GM23338 (cell line): ENCODE data around the gene MAPKAPK3. TPM values are rescaled to one million over a fixed set of nuclear protein-coding genes. Genes with fewer than 3 reads are reported as not detected.

ENCODE experiments used
- ATAC-seq: fragments of 200-7000 bp; cut with Tn5 transposase; 3 replicates; pipeline ENCODE4 v1.9.1; 2020
- DNase-seq: peaks from one replicate; pipeline ENCODE4 v3.0.0-alpha.2; 2015; ENCODE audit warnings: low spot score
- H2AFZ ChIP-seq: fragments of 200-600 bp; sonication (generic); 2 replicates; pipeline ENCODE4 v1.8.0; 2016; ENCODE audit warnings: antibody characterized with exemption, mild to moderate bottlenecking, moderate library complexity
- H3F3A ChIP-seq: fragments of 200-600 bp; sonication (generic); replicated peaks from 2 replicates; pipeline ENCODE4 v1.8.0; 2017; ENCODE audit warnings: antibody characterized with exemption, mixed run types, low read depth
- H3K27ac ChIP-seq: fragments of 200-600 bp; sonication (generic); 2 replicates; pipeline ENCODE4 v1.6.1; 2016; ENCODE audit warnings: low read depth
- H3K27me3 ChIP-seq: fragments of 200-600 bp; sonication (generic); 2 replicates; pipeline ENCODE4 v1.8.0; 2016; ENCODE audit warnings: mild to moderate bottlenecking, mixed run types, moderate library complexity; ENCODE audit not compliant: insufficient read depth
- H3K36me3 ChIP-seq: fragments of 200-600 bp; sonication (generic); 2 replicates; pipeline ENCODE4 v1.8.0; 2016; ENCODE audit warnings: mild to moderate bottlenecking; ENCODE audit not compliant: insufficient read depth
- H3K4me1 ChIP-seq: fragments of 200-600 bp; sonication (generic); 2 replicates; pipeline ENCODE4 v1.8.0; 2016; ENCODE audit warnings: mild to moderate bottlenecking, moderate library complexity; ENCODE audit not compliant: insufficient read depth
- H3K4me2 ChIP-seq: fragments of 200-600 bp; sonication (generic); 2 replicates; pipeline ENCODE4 v1.7.1; 2017; ENCODE audit warnings: mixed run types
- H3K4me3 ChIP-seq: fragments of 200-600 bp; sonication (generic); 2 replicates; pipeline ENCODE4 v1.6.1; 2016; ENCODE audit warnings: mixed run types
- H3K79me2 ChIP-seq: fragments of 200-600 bp; sonication (generic); replicated peaks from 2 replicates; pipeline ENCODE4 v1.8.0; 2017; ENCODE audit warnings: mild to moderate bottlenecking; ENCODE audit not compliant: insufficient read depth
- H3K9me2 ChIP-seq: fragments of 200-600 bp; sonication (generic); 2 replicates; pipeline ENCODE4 v1.8.0; 2017; ENCODE audit not compliant: insufficient read depth
- H4K20me1 ChIP-seq: fragments of 200-600 bp; sonication (generic); replicated peaks from 2 replicates; pipeline ENCODE4 v1.8.0; 2017; ENCODE audit warnings: mild to moderate bottlenecking; ENCODE audit not compliant: insufficient read depth
- H3K27ac Mint-ChIP-seq: 2 replicates; pipeline ENCODE4 v1.8.0; 2020; ENCODE audit warnings: inconsistent platforms, mild to moderate bottlenecking, moderate library complexity, mixed read lengths
- H3K27me3 Mint-ChIP-seq: 3 replicates; pipeline ENCODE4 v1.8.0; 2022; ENCODE audit warnings: low read depth, mild to moderate bottlenecking, moderate library complexity, mixed read lengths, inconsistent platforms; ENCODE audit not compliant: insufficient read depth, poor library complexity
- H3K36me3 Mint-ChIP-seq: 3 replicates; pipeline ENCODE4 v1.8.0; 2021; ENCODE audit warnings: low read depth, mild to moderate bottlenecking, inconsistent platforms, moderate library complexity, mixed read lengths
- H3K4me1 Mint-ChIP-seq: 3 replicates; pipeline ENCODE4 v1.8.0; 2020; ENCODE audit warnings: mild to moderate bottlenecking, inconsistent platforms, mixed read lengths
- H3K4me3 Mint-ChIP-seq: 3 replicates; pipeline ENCODE4 v1.8.0; 2021; ENCODE audit warnings: moderate library complexity, mild to moderate bottlenecking, inconsistent platforms, mixed read lengths
- H3K9me3 Mint-ChIP-seq: 3 replicates; pipeline ENCODE4 v1.8.0; 2020; ENCODE audit warnings: moderate library complexity, mild to moderate bottlenecking, inconsistent platforms, mixed read lengths
- CREB1 ChIP-seq: fragments of 250-450 bp; sonication (Bioruptor Pico); IDR thresholded peaks from 2 replicates; pipeline ENCODE4 v1.5.0; 2020; ENCODE audit warnings: low read depth, mild to moderate bottlenecking, moderate library complexity
- EZH2 ChIP-seq: fragments of 200-600 bp; sonication (generic); IDR thresholded peaks from one replicate; pipeline ENCODE4 v1.8.0; 2017; ENCODE audit warnings: antibody characterized with exemption, mild to moderate bottlenecking, low read depth; ENCODE audit not compliant: unreplicated experiment
- EZH2phosphoT487 ChIP-seq: fragments of 200-600 bp; sonication (generic); IDR thresholded peaks from one replicate; pipeline ENCODE4 v1.8.1; 2018; ENCODE audit warnings: antibody characterized with exemption; ENCODE audit not compliant: unreplicated experiment
- JUNB ChIP-seq: IDR thresholded peaks from one replicate; pipeline ENCODE4 v1.6.1; 2016; ENCODE audit warnings: antibody characterized with exemption; ENCODE audit not compliant: unreplicated experiment
- NANOG ChIP-seq: IDR thresholded peaks from 2 replicates; pipeline ENCODE4 v1.6.1; 2016; ENCODE audit warnings: antibody characterized with exemption, borderline replicate concordance
- POLR2AphosphoS5 ChIP-seq: IDR thresholded peaks from 2 replicates; pipeline ENCODE4 v1.6.1; 2016; ENCODE audit warnings: antibody characterized with exemption, low read depth
- REST ChIP-seq: IDR thresholded peaks from one replicate; pipeline ENCODE4 v1.6.1; 2018; ENCODE audit warnings: antibody characterized with exemption; ENCODE audit not compliant: unreplicated experiment
- STAT1 ChIP-seq: IDR thresholded peaks from one replicate; pipeline ENCODE4 v1.6.1; 2016; ENCODE audit warnings: antibody characterized with exemption; ENCODE audit not compliant: unreplicated experiment
- ZNF114 ChIP-seq: fragments of 250-450 bp; sonication (Bioruptor Pico); IDR thresholded peaks from 2 replicates; pipeline ENCODE4 v1.5.0; 2020; ENCODE audit warnings: mild to moderate bottlenecking, moderate library complexity
- ZNF331 ChIP-seq: fragments of 250-450 bp; sonication (Bioruptor Pico); IDR thresholded peaks from 2 replicates; pipeline ENCODE4 v1.5.0; 2020; ENCODE audit warnings: low read depth, mild to moderate bottlenecking, moderate library complexity
- polyA plus RNA-seq: library from polyadenylated mRNA; unstranded; fragments of >200 nt; fragmentation: Nextera tagmentation; extraction: Ambion mirVana; gene quantifications from 2 replicates; pipeline ENCODE4 v1.2.1, GENCODE V29; 2016
- total RNA-seq: library from RNA; depleted of rRNA; stranded (reverse); fragments of >200 nt; shearing (Covaris generic); gene quantifications from 2 replicates; pipeline ENCODE4 v1.2.3, GENCODE V29; 2014
- TF ChIP-seq, protein P1 (sequence below): IDR thresholded peaks from 2 replicates; pipeline ENCODE4 v1.6.1; 2016; ENCODE audit warnings: antibody characterized with exemption

MAPKAPK3 gene
- total and polyA plus RNA-seq, 2 experiments from 2014 or later, result 16.5 to 51.1 TPM

- TF ChIP-seq NANOG (no peak), EZH2phosphoT487 (no peak)
These were observed 49.9 kb downstream of the MAPKAPK3 start (continued) for GRCh38 chr3:50666837-50667236.

GRCh38 chr3:50671331-50671730 is 54.4 kb downstream of the MAPKAPK3 start:
- peaks cover 25% of the 10 kb centered on the region for H3K27me3 ChIP-seq
- H3K27me3 Mint-ChIP-seq, result peaks cover 26% of the 10 kb centered on the region
- no peak overlapping the region; the same call in 1 of the 2 replicates for H2AFZ ChIP-seq
- H3K4me2 ChIP-seq, result no peak overlapping the region
- DNase-seq (no peak), ATAC-seq (no peak)
- no peak overlapping the region for H3K27ac Mint-ChIP-seq
- no peak overlapping the region for H3K4me3 Mint-ChIP-seq
- TF ChIP-seq REST (no peak), CREB1 (no peak), ZNF331 (CRISPR knock-in tag) (no peak), POLR2AphosphoS5 (no peak), EZH2phosphoT487 (no peak), ZNF114 (CRISPR knock-in tag) (no peak), NANOG (no peak), JUNB (no peak)
- TF ChIP-seq, protein P1, sequence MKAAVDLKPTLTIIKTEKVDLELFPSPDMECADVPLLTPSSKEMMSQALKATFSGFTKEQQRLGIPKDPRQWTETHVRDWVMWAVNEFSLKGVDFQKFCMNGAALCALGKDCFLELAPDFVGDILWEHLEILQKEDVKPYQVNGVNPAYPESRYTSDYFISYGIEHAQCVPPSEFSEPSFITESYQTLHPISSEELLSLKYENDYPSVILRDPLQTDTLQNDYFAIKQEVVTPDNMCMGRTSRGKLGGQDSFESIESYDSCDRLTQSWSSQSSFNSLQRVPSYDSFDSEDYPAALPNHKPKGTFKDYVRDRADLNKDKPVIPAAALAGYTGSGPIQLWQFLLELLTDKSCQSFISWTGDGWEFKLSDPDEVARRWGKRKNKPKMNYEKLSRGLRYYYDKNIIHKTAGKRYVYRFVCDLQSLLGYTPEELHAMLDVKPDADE, result no peak
- H3K79me2 ChIP-seq, result 0 out of 2 replicates have a peak, but pooled peaks cover 5% of the 10 kb centered on the region
- no peaks in the 10 kb centered on the region; the same call in 1 of the 2 replicates for H3F3A ChIP-seq
- no peaks in the 10 kb centered on the region for H4K20me1 ChIP-seq
- 0 out of 2 replicates have a peak, but pooled peaks cover 7% of the 10 kb centered on the region for H3K4me1 ChIP-seq
- H3K9me3 Mint-ChIP-seq, result no peaks in the 10 kb centered on the region; the same call in 2 of the 3 replicates
- H3K36me3 ChIP-seq, result no peaks in the 10 kb centered on the region
- no peak overlapping the region for H3K4me3 ChIP-seq
- H3K36me3 Mint-ChIP-seq, result peaks cover 4% of the 10 kb centered on the region; the same call in 1 of the 3 replicates
- no peak overlapping the region for H3K27ac ChIP-seq
- peaks cover 16% of the 10 kb centered on the region for H3K4me1 Mint-ChIP-seq
- H3K9me2 ChIP-seq, result no peaks in the 10 kb centered on the region

- H3K36me3 Mint-ChIP-seq, result peaks cover 4% of the 10 kb centered on the region; the same call in 1 of the 3 replicates
- H3K4me2 ChIP-seq, result no peak overlapping the region
- ATAC-seq (no peak), DNase-seq (no peak)
- peaks cover 16% of the 10 kb centered on the region for H3K4me1 Mint-ChIP-seq
- peaks cover 16% of the 10 kb centered on the region for H3K79me2 ChIP-seq
- H4K20me1 ChIP-seq, result no peaks in the 10 kb centered on the region
- no peaks in the 10 kb centered on the region; the same call in 1 of the 2 replicates for H3F3A ChIP-seq
- no peaks in the 10 kb centered on the region for H3K36me3 ChIP-seq
- H3K27ac ChIP-seq, result no peak overlapping the region
- H3K9me2 ChIP-seq, result no peaks in the 10 kb centered on the region
- H3K4me3 Mint-ChIP-seq, result no peak overlapping the region; the same call in 2 of the 3 replicates
- peaks cover 26% of the 10 kb centered on the region for H3K27me3 Mint-ChIP-seq
- H3K9me3 Mint-ChIP-seq, result no peaks in the 10 kb centered on the region; the same call in 2 of the 3 replicates
- H3K27me3 ChIP-seq, result peaks cover 25% of the 10 kb centered on the region
- no peak overlapping the region for H3K27ac Mint-ChIP-seq
- peaks cover 14% of the 10 kb centered on the region; the same call in 1 of the 2 replicates for H3K4me1 ChIP-seq
- no peak overlapping the region for H3K4me3 ChIP-seq
- H2AFZ ChIP-seq, result no peak overlapping the region
- TF ChIP-seq NANOG (no peak), STAT1 (no peak), EZH2phosphoT487 (no peak), ZNF114 (CRISPR knock-in tag) (no peak), POLR2AphosphoS5 (no peak), EZH2 (no peak)
- TF ChIP-seq, protein P1, result no peak
These were observed 55.7 kb downstream of the MAPKAPK3 start for GRCh38 chr3:50672656-50673055.
